HG03521 (cell line): ENCODE data around the gene DNAJC6.

ENCODE experiments used
- ATAC-seq: cut with Tn5 transposase; IDR thresholded peaks from one replicate; pipeline ENCODE4 v1.9.1; 2021; ENCODE audit warnings: mild to moderate bottlenecking, moderate library complexity; ENCODE audit not compliant: unreplicated experiment

Gene DNAJC6

GRCh38 chr1:65292861-65293593, 16.3 kb upstream of the DNAJC6 start:
- no peak for ATAC-seq

GRCh38 chr1:65297706-65298105, 11.6 kb upstream of the DNAJC6 start:
- ATAC-seq = no peak

- no peak for ATAC-seq
Observed at GRCh38 chr1:65299328-65299727, 10.0 kb upstream of the DNAJC6 start.

DNA sequence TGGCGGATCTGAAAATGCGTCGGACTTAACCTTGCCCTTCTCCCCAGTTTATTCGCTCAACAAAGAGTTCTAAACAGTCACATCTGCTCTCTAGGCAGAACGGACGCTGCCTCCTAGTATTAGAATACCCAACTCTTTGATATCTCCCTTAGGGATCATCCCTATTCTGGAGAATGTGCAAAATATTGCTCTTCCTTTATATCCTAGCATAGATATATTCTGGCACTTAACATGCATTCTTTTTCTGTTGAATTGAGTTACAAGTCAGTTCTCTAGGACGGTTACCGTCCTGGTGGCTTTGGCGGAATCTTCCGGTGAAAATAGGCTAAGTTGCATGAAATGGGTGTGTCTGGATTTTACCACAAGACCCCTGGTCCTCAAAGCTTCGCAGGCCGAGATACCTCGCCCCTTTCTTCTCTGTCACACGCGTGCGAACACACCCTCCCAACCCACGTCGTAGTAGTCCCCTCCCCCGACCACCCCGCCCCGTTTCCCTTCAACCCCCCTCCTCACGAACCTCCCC, 501 bp upstream of the DNAJC6 start:
- ATAC-seq = no peak

DNA sequence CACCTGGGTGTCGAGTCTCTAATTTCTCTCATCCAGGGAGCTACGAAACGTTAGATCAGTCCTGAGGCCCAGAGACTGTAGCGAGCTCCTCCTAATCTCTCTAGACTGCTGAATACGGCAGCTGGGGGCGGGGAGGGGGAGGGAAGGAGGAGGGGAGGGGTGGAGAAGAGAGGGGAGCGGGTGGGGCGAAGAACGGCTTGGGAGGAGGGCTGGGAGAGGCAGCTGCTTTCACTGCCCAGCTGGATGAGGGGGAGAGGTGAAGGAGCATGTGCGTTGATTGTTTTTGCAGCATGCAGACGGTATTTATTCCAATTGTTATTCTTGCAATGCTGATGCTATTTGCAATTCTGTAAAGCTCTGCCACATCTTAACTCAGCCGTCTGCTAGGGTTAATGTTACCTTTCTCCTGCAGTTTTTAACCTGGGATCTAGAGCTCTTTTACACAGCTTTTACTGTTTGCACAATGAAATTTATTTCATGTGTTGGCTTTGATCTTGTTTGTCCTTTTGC, 790 bp downstream of the DNAJC6 start:
- no peak for ATAC-seq

- ATAC-seq = no peak
Observed at GRCh38 chr1:65311760-65312159, 2.4 kb downstream of the DNAJC6 start.

GRCh38 chr1:65316233-65316632, 6.9 kb downstream of the DNAJC6 start:
- no peak for ATAC-seq

GRCh38 chr1:65317866-65318653, 8.7 kb downstream of the DNAJC6 start:
- no peak for ATAC-seq

DNA sequence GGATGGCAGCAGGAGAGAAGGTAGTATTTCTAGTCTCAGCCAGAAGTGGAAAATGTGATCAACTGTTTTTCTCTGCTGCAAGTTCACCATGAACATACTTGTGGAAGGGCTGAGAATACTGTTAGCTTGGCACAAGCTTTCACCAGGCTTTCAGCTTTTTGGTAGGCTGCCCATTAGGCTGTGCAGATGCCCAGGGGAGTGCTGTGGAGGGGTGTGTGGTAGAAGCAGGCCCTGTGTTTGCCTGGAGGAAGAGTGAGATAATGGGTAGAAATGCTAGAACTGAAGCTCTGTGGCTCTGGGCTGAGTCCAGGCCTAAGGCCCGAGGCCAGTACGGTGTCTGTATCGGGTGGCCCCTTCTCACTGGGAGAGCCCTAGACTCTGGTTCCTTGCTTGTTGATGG, 9.8 kb downstream of the DNAJC6 start:
- ATAC-seq = no peak

DNA sequence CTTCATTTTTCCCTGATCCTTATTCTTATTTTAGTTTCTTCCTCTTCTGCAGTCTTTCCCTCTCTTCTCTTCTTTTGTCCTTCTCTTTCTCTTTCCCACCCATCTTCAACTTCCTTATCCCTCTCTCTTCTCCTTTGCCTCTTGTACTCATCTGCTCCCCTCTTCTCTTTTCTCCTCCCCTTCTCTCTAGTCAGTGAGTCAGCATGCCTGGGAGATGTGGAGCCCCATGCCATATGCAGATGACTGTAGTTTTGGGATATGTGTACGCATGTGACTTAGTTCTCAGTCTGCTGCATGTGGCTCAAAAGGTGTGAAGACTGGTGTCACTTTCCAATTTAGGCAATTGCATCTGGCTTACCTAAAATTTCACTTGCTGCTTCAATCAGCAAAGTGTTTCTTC, 10.4 kb downstream of the DNAJC6 start:
- no peak for ATAC-seq

- no peak for ATAC-seq
Observed at GRCh38 chr1:65321879-65322278, 12.5 kb downstream of the DNAJC6 start.

DNA sequence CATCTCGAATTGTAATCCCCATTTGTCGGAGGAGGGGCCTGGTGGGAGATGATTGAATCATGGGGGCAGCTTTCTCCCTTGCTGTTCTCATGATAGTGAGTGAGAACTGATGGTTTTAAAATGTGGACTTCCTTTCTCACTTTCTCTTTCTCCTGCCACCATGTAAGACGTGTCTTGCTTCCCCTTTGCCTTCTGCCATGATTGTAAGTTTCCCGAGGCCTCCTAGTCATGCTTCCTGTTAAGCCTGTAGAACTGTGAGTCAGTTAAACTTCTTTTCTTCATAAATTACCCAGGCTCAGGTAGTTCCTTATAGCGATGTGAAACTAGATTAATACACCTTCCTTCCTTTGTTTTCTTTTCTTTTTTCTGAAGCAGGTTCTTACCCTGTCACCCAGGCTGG, 13.9 kb downstream of the DNAJC6 start:
- ATAC-seq = no peak

DNA sequence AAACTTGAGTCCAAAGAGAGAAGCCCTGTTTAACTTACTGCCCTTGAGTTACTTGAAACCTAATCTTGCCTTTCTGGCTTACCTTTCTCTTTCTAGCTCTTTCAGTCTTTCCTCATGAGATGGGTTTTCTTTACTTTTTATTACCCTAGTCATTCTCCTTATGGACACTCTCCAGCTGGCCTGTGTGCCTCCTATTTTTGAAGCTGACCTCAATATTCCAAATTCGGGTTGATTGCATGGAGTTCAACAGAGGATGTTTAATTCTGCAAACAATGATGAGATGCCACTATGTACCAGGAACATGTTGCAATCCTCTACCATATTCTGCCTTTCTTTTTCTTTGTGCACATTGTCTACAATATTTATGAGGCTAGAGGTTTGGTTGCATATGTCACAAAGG, 20.7 kb downstream of the DNAJC6 start:
- ATAC-seq = no peak

DNA sequence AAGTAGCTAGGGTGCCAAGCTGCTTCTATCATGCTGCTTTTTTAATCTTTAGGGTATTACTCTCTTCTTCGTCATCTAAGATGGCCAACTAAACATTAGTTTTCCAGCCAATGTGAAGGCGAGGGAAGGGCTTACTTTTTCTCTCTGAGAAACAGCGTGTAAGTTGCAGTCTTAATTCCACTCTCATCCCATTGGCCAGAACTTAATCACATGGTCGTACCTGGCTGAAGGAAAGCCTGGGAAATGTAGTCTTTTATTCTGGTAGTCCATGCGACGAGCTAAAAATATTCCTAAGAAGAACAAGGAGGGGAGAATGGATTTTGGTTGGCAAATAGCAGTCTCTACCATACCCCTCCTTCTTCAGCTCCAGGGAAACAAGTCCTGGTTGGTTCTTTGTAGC, 21.5 kb downstream of the DNAJC6 start:
- no peak for ATAC-seq

DNA sequence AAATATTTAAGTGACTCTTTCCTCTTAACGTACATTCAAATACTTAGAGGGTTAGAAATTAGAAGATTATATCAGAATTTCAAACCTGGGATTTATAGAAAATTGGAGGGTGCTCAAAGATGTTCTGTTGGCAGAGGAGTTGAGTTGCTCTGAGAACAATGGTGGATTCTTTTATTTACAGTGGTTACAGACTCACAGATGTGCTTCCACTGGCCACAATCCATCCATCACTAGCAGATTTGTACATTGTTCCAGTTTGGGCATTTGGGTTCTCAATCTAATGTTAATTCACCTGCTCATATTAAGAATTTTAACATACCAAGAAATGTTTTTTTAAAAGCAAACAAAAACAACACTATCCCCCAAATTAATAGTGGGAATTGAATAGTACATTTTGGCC, 23.5 kb downstream of the DNAJC6 start:
- ATAC-seq = no peak

DNA sequence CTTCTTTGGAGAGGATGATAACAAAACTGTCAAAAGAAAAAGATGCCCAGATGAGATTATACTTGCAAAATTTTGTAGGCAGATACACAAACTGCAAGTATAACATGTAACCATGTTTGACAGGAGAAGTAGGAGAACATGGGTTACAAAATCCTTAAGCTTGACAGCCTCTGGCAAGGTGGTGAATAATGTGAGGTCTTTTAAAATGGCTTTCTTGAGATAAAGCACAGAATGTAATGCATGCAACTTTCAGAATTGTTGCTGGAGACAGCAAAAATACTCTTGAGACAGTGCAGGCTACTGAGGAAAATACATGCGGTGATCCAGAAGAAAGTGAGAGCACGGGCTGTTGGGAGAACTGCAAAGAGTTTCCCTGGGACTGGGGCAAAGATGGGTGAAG, 24.7 kb downstream of the DNAJC6 start:
- no peak for ATAC-seq

DNA sequence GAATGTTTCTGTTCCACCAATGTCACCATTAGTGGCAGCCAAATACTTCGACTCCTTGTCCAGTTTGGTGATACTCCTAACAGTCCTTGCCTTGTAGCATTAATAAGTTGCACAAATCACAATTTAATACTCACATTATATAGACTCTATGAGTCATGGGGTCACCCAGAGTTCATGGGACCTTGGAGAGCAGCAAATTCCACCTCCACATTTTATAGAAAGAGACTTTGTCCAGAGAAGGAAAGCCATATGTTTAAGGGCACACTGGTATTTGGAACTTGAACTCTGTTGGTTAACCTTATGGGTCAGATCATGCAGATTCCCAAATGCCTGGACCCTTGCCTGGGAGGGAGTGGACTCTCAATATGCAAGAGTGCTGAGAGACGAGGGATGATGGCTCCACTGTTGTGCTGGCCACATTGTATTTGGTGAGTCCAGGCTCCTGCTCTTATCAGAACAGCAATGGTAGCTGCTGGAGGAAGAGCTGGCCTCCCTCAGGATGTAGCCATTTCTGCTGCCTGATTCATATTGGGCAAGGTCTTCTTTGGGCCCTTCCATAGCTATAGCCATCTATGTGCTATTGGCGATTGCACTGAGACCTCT, 30.6 kb downstream of the DNAJC6 start:
- no peak for ATAC-seq

DNA sequence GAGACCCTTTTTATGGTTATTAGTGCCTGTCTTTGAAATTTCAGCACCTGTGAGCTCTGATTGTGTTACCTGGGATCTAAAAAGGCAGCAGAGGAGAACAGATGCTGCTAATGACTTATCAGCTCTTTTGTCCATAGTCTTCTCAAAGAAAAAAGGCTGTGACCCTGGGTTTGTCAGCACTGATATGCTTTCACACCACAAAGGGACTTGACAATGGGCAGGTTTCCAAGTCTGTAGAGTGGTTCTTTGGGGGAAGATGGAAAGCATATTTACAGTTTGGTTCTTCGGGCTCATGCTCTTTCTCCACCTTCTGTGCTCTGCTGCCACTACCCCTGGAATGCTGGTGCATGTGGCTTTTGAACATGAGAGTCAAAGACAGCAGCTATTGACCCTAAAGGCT, 32.0 kb downstream of the DNAJC6 start:
- no peak for ATAC-seq

DNA sequence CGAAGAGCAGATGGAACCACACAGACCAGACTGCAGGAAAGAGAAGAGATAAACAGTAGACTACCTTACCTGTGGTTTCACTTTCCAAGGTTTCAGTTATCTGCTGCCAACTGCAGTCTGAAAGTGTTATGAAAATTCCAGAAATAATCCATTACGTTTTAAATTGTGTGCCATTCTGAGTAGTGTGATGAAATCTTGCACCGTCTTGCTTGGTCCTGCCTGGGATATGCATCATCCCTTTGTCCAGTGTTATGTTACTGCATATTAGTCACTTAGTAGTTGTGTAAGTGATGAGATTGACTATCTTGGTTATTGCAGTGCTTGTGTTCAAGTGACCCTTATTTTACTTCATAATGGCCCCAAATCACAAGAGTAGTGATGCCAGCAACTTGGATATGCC, 33.9 kb downstream of the DNAJC6 start:
- no peak for ATAC-seq

DNA sequence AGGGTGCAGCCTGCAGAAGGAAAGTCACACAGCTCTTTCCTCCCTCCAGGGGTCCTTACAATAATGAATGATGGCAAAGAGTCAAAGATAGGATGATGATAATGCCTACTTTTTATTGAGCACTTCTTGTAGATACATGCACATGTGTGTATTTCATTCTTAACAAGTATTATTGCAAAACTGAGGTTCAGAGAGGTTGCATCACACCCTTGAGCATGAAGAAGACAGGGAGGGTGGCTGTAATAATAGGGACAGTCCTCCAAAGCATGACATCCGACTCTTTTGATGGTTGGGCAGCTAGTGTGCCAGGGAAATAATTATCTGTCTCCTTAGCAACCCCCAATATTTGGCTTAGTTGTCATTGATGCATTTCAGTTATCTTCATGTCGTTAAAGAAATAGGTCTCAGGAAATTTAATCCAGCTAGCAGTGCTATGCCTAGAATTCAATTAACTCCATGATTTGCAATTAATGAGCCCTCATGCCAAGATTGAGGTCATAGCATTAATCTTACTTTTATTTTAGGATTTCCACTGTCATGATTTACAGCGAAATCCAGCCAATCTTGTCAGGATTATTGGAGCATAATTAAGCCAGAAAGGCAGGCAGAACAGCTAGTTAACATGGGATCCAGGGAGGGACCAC, 35.0 kb downstream of the DNAJC6 start:
- no peak for ATAC-seq

GRCh38 chr1:65346190-65346589, 36.8 kb downstream of the DNAJC6 start:
- ATAC-seq = no peak
